Retinal pigment epithelial cell (primary cell): ENCODE measurements around the gene SMLR1.
A peak's percentile ranks its signal among the peaks of the same experiment; 100 is the strongest.

Source experiments
- DNase-seq: peaks from one replicate; pipeline ENCODE4 v3.0.0-alpha.2; 2010; ENCODE audit warnings: low read depth
- H3K4me3 ChIP-seq: 2 replicates; pipeline ENCODE4 v1.5.1; 2011; ENCODE audit warnings: mild to moderate bottlenecking, low read length, control low read depth, moderate library complexity
- CTCF ChIP-seq: conservative IDR thresholded peaks from 2 replicates; pipeline ENCODE4 v1.5.1; 2011; ENCODE audit warnings: low read depth, low read length, control low read depth, inconsistent platforms

The SMLR1 gene

GRCh38 chr6:130863415-130864230 is 36.4 kb downstream of the SMLR1 start:
- TF ChIP-seq CTCF = no peak
- DNase-seq = no peak
- no peak overlapping the region for H3K4me3 ChIP-seq

- no peak for TF ChIP-seq CTCF
- DNase-seq = no peak
- no peak overlapping the region for H3K4me3 ChIP-seq
These were observed 37.1 kb downstream of the SMLR1 start for GRCh38 chr6:130864344-130864743.

GRCh38 chr6:130865793-130866192 is 38.6 kb downstream of the SMLR1 start:
- H3K4me3 ChIP-seq = no peak overlapping the region
- DNase-seq = no peak
- no peak for TF ChIP-seq CTCF

GRCh38 chr6:130869681-130870080 is 42.5 kb downstream of the SMLR1 start:
- no peak overlapping the region for H3K4me3 ChIP-seq
- no peak for DNase-seq
- no peak for TF ChIP-seq CTCF

- no peak for TF ChIP-seq CTCF
- DNase-seq = no peak
- H3K4me3 ChIP-seq = no peak overlapping the region
These were observed 43.1 kb downstream of the SMLR1 start for GRCh38 chr6:130870179-130870880.

GRCh38 chr6:130872250-130873095 is 45.3 kb downstream of the SMLR1 start:
- DNase-seq = no peak
- TF ChIP-seq CTCF = peak; percentile 98
- no peak overlapping the region for H3K4me3 ChIP-seq
